ENCODE results near the gene PPARG. TPM values are rescaled to one million over a fixed set of nuclear protein-coding genes. Genes with fewer than 3 reads are reported as not detected.

The PPARG gene
- total and polyA plus RNA-seq, 2 of the 13 experiments (the other 11 are each of a cell fraction or from before 2014, with no cell fraction given), result 13.9 to 58.3 TPM

GRCh38 chr3:12408984-12409683 is 120.3 kb downstream of the PPARG start (continued):
- TF ChIP-seq KDM1A (CRISPR knock-in tag; IDR thresholded peaks at IDR 0.05) (0 out of 2 replicates have a peak, but pooled peaks have one; percentile 27), KLF13 (CRISPR knock-in tag; IDR thresholded peaks at IDR 0.05) (no peak), HDAC1 (CRISPR knock-in tag; IDR thresholded peaks at IDR 0.05) (peak; percentile 53; the same call in 1 of the 2 replicates), TBX2 (CRISPR knock-in tag; IDR thresholded peaks at IDR 0.05; ENCODE audit: borderline replicate concordance) (peak; percentile 71), PITX1 (CRISPR knock-in tag; IDR thresholded peaks at IDR 0.05) (peak; percentile 70), HMG20B (CRISPR knock-in tag; conservative IDR thresholded peaks at IDR 0.05) (peak; percentile 67; the same call in 1 of the 2 replicates), MIER3 (CRISPR knock-in tag; IDR thresholded peaks at IDR 0.05; ENCODE audit: borderline replicate concordance) (peak; percentile 50; the same call in 1 of the 2 replicates), ZNF124 (CRISPR knock-in tag; IDR thresholded peaks at IDR 0.05) (peak; percentile 56; the same call in 1 of the 2 replicates), HNF4A (CRISPR knock-in tag; IDR thresholded peaks at IDR 0.05) (peak; percentile 95), AHDC1 (CRISPR knock-in tag; IDR thresholded peaks at IDR 0.05; ENCODE audit: borderline replicate concordance) (peak; percentile 93), PPARG (CRISPR knock-in tag; conservative IDR thresholded peaks at IDR 0.05) (peak; percentile 82), SOX5 (CRISPR knock-in tag; IDR thresholded peaks at IDR 0.05; ENCODE audit: borderline replicate concordance) (peak; percentile 80; the same call in 1 of the 2 replicates), ZNF33B (CRISPR knock-in tag; IDR thresholded peaks at IDR 0.05) (no peak), FOSL1 (CRISPR knock-in tag; IDR thresholded peaks at IDR 0.05; ENCODE audit: borderline replicate concordance) (peak; percentile 71; the same call in 1 of the 2 replicates)
- TF ChIP-seq, protein P1, sequence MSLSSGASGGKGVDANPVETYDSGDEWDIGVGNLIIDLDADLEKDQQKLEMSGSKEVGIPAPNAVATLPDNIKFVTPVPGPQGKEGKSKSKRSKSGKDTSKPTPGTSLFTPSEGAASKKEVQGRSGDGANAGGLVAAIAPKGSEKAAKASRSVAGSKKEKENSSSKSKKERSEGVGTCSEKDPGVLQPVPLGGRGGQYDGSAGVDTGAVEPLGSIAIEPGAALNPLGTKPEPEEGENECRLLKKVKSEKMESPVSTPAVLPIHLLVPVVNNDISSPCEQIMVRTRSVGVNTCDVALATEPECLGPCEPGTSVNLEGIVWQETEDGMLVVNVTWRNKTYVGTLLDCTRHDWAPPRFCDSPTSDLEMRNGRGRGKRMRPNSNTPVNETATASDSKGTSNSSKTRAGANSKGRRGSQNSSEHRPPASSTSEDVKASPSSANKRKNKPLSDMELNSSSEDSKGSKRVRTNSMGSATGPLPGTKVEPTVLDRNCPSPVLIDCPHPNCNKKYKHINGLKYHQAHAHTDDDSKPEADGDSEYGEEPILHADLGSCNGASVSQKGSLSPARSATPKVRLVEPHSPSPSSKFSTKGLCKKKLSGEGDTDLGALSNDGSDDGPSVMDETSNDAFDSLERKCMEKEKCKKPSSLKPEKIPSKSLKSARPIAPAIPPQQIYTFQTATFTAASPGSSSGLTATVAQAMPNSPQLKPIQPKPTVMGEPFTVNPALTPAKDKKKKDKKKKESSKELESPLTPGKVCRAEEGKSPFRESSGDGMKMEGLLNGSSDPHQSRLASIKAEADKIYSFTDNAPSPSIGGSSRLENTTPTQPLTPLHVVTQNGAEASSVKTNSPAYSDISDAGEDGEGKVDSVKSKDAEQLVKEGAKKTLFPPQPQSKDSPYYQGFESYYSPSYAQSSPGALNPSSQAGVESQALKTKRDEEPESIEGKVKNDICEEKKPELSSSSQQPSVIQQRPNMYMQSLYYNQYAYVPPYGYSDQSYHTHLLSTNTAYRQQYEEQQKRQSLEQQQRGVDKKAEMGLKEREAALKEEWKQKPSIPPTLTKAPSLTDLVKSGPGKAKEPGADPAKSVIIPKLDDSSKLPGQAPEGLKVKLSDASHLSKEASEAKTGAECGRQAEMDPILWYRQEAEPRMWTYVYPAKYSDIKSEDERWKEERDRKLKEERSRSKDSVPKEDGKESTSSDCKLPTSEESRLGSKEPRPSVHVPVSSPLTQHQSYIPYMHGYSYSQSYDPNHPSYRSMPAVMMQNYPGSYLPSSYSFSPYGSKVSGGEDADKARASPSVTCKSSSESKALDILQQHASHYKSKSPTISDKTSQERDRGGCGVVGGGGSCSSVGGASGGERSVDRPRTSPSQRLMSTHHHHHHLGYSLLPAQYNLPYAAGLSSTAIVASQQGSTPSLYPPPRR (CRISPR knock-in tag; IDR thresholded peaks at IDR 0.05; ENCODE audit: borderline replicate concordance), result peak; percentile 90
- TF ChIP-seq, protein P2, sequence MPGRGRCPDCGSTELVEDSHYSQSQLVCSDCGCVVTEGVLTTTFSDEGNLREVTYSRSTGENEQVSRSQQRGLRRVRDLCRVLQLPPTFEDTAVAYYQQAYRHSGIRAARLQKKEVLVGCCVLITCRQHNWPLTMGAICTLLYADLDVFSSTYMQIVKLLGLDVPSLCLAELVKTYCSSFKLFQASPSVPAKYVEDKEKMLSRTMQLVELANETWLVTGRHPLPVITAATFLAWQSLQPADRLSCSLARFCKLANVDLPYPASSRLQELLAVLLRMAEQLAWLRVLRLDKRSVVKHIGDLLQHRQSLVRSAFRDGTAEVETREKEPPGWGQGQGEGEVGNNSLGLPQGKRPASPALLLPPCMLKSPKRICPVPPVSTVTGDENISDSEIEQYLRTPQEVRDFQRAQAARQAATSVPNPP (CRISPR knock-in tag; IDR thresholded peaks at IDR 0.05), result no peak

All from HepG2 (cell line).